WTC11 (cell line): ENCODE measurements around the gene MNT. TPM values are rescaled to one million over a fixed set of nuclear protein-coding genes. Genes with fewer than 3 reads are reported as not detected.

ENCODE experiments used
- ATAC-seq: fragments of 200-7000 bp; cut with Tn5 transposase; 2 replicates; pipeline ENCODE4 v1.10.0; 2021; ENCODE audit warnings: mild to moderate bottlenecking, moderate library complexity
- CTCF ChIA-PET: fragments of 300-600 bp; sonication (Branson Sonifier 250); formaldehyde crosslinking; loops from one replicate; lab custom pipeline; 2021; ENCODE audit warnings: antibody characterized with exemption; lab: Charles Lee
- POLR2A ChIA-PET: fragments of 350-600 bp; sonication (Branson Sonifier 250); formaldehyde crosslinking; loops from one replicate; lab custom pipeline; 2021; ENCODE audit warnings: antibody characterized with exemption; lab: Charles Lee
- DNase-seq: peaks from one replicate; pipeline ENCODE4 v3.0.0; 2021; ENCODE audit warnings: low spot score
- H3K27ac Mint-ChIP-seq: 2 replicates; pipeline ENCODE4 v1.8.0; 2021; ENCODE audit warnings: mixed read lengths
- H3K27me3 Mint-ChIP-seq: 2 replicates; pipeline ENCODE4 v1.8.0; 2021; ENCODE audit warnings: low read depth, mild to moderate bottlenecking, moderate library complexity, mixed read lengths
- H3K36me3 Mint-ChIP-seq: 2 replicates; pipeline ENCODE4 v1.8.0; 2021; ENCODE audit warnings: mixed read lengths
- H3K4me1 Mint-ChIP-seq: 2 replicates; pipeline ENCODE4 v1.8.0; 2022; ENCODE audit warnings: mixed read lengths
- H3K4me3 Mint-ChIP-seq: 2 replicates; pipeline ENCODE4 v1.8.0; 2021; ENCODE audit warnings: mild to moderate bottlenecking, moderate library complexity, mixed read lengths
- H3K9me3 Mint-ChIP-seq: 2 replicates; pipeline ENCODE4 v1.8.0; 2021; ENCODE audit warnings: mixed read lengths
- ARID4B ChIP-seq: sonication (generic); formaldehyde crosslinking; IDR thresholded peaks from 2 replicates; pipeline ENCODE4 v1.8.0; 2023; ENCODE audit warnings: missing genetic modification reagents, mild to moderate bottlenecking, borderline replicate concordance
- ATF3 ChIP-seq: sonication (generic); formaldehyde crosslinking; conservative IDR thresholded peaks from 2 replicates; pipeline ENCODE4 v1.8.1; 2022; ENCODE audit warnings: mild to moderate bottlenecking, missing genetic modification reagents
- ATF6 ChIP-seq: sonication (generic); formaldehyde crosslinking; IDR thresholded peaks from 2 replicates; pipeline ENCODE4 v1.8.1; 2023; ENCODE audit warnings: mild to moderate bottlenecking, missing genetic modification reagents
- CREB1 ChIP-seq: sonication (generic); formaldehyde crosslinking; IDR thresholded peaks from 2 replicates; pipeline ENCODE4 v1.8.0; 2023; ENCODE audit warnings: mild to moderate bottlenecking, missing genetic modification reagents
- ERG ChIP-seq: fragments of 250-450 bp; sonication (Bioruptor Pico); IDR thresholded peaks from 2 replicates; pipeline ENCODE4 v1.8.0; 2021; ENCODE audit warnings: mild to moderate bottlenecking
- FOXJ3 ChIP-seq: sonication (generic); formaldehyde crosslinking; IDR thresholded peaks from 2 replicates; pipeline ENCODE4 v1.9.0; 2021; ENCODE audit warnings: missing genetic modification reagents, mild to moderate bottlenecking, borderline replicate concordance
- HMGXB4 ChIP-seq: sonication (generic); formaldehyde crosslinking; IDR thresholded peaks from 2 replicates; pipeline ENCODE4 v1.8.1; 2023; ENCODE audit warnings: mild to moderate bottlenecking, moderate library complexity, missing genetic modification reagents
- JAZF1 ChIP-seq: fragments of 250-450 bp; sonication (Bioruptor Pico); IDR thresholded peaks from 2 replicates; pipeline ENCODE4 v1.9.0; 2021; ENCODE audit warnings: moderate library complexity, mild to moderate bottlenecking, inconsistent platforms
- KAT7 ChIP-seq: sonication (generic); formaldehyde crosslinking; IDR thresholded peaks from 2 replicates; pipeline ENCODE4 v1.8.1; 2023; ENCODE audit warnings: missing genetic modification reagents, mild to moderate bottlenecking, borderline replicate concordance
- OVOL2 ChIP-seq: fragments of 250-450 bp; sonication (Bioruptor Pico); IDR thresholded peaks from 2 replicates; pipeline ENCODE4 v1.9.0; 2021; ENCODE audit warnings: mild to moderate bottlenecking, borderline replicate concordance
- SMAD3 ChIP-seq: sonication (generic); formaldehyde crosslinking; IDR thresholded peaks from 2 replicates; pipeline ENCODE4 v1.8.0; 2022; ENCODE audit warnings: missing genetic modification reagents, mild to moderate bottlenecking, borderline replicate concordance
- SP1 ChIP-seq: sonication (generic); formaldehyde crosslinking; conservative IDR thresholded peaks from 2 replicates; pipeline ENCODE4 v1.8.1; 2022; ENCODE audit warnings: missing genetic modification reagents
- USF2 ChIP-seq: sonication (generic); formaldehyde crosslinking; IDR thresholded peaks from 2 replicates; pipeline ENCODE4 v1.8.1; 2023; ENCODE audit warnings: mild to moderate bottlenecking, missing genetic modification reagents, moderate library complexity
- ZNF396 ChIP-seq: fragments of 250-450 bp; sonication (Bioruptor Pico); IDR thresholded peaks from 2 replicates; pipeline ENCODE4 v1.8.0; 2021; ENCODE audit warnings: mild to moderate bottlenecking, moderate library complexity, borderline replicate concordance
- total RNA-seq: library from RNA; stranded (reverse); gene quantifications from 3 replicates; pipeline ENCODE4 v1.2.3, GENCODE V29; 2021

Gene MNT
- total RNA-seq, 1 experiment from 2014 or later = 21.6 TPM

GRCh38 chr17:2335726-2336214, 65.1 kb downstream of the MNT start:
- CTCF ChIA-PET = interaction anchor here (0.6 to 5.0 kb wide), 12 partner anchors 12 to 281 kb away, joined by 3 to 119 read pairs (median 15); partner anchors contain the start of genes HIC1, SMG6 and SRR
- H3K36me3 Mint-ChIP-seq = no peaks in the 10 kb centered on the region; the same call in 1 of the 2 replicates
- H3K4me3 Mint-ChIP-seq = no peak overlapping the region; the same call in 1 of the 2 replicates

More at GRCh38 chr17:2335726-2336214, 65.1 kb downstream of the MNT start:
- H3K27ac Mint-ChIP-seq = peak overlapping the region; percentile 99
- H3K27me3 Mint-ChIP-seq = no peaks in the 10 kb centered on the region
- DNase-seq = no peak
- no peak for TF ChIP-seq SP1 (CRISPR knock-in tag)
- TF ChIP-seq USF2 = no peak
- no peak for TF ChIP-seq HMGXB4
- TF ChIP-seq ATF3 = no peak
- no peak for TF ChIP-seq OVOL2 (CRISPR knock-in tag)
- no peak for TF ChIP-seq KAT7 (CRISPR knock-in tag)
- no peak for TF ChIP-seq ZNF396
- TF ChIP-seq ERG = no peak
- no peak for TF ChIP-seq SMAD3 (CRISPR knock-in tag)
- no peak for TF ChIP-seq ARID4B (CRISPR knock-in tag)
- no peak for TF ChIP-seq JAZF1 (CRISPR knock-in tag)
- TF ChIP-seq ATF6 (CRISPR knock-in tag) = no peak
- no peak for TF ChIP-seq FOXJ3 (CRISPR knock-in tag)
- TF ChIP-seq CREB1 = no peak
- POLR2A ChIA-PET = interaction anchor here (0.6 to 3.1 kb wide), 9 partner anchors 11 to 629 kb away, joined by 3 to 38 read pairs (median 5); partner anchors contain the start of genes SMG6 and SRR
- H3K4me1 Mint-ChIP-seq = peaks cover 4% of the 10 kb centered on the region
- H3K9me3 Mint-ChIP-seq = no peaks in the 10 kb centered on the region
- ATAC-seq = 0 out of 2 replicates have a peak, but pooled peaks have one; percentile 3

Other genes starting within 250 kb of the MNT start
- 25.6 to 27.2 TPM (median 25.9 TPM) in 3 replicates for gene SMG6, start 97.3 kb downstream of the MNT start, total RNA-seq
- 4.6 to 6.9 TPM (median 5.1 TPM) in 3 replicates for gene SRR, start 97.1 kb downstream of the MNT start, total RNA-seq
- 59.1 to 74.3 TPM (median 59.7 TPM) in 3 replicates for gene TSR1, start 64.6 kb downstream of the MNT start, total RNA-seq
- 47.2 to 50.3 TPM (median 49.8 TPM) in 3 replicates for gene SGSM2, start 63.6 kb downstream of the MNT start, total RNA-seq
- 45.9 to 54.1 TPM (median 51.1 TPM) in 3 replicates for gene METTL16, start 110.8 kb upstream of the MNT start, total RNA-seq
- gene PAFAH1B1, start 192.6 kb upstream of the MNT start, total RNA-seq = 113 to 115 TPM (median 114 TPM) in 3 replicates